Measurements from ENCODE around the gene UBE2Z. TPM values are rescaled to one million over a fixed set of nuclear protein-coding genes. Genes with fewer than 3 reads are reported as not detected.

Gene UBE2Z
- total and polyA plus RNA-seq, 2 donors (not counting 1 experiment from before 2014, with no cell fraction given): 56.2 to 121 TPM

- CTCF ChIA-PET: interaction anchor here (0.5 to 23.0 kb wide), 5 partner anchors 9 to 198 kb away, joined by 3 to 730 read pairs (median 6); partner anchors contain the start of gene TTLL6
- no peaks in the 10 kb centered on the region for H3K9me3 ChIP-seq (ENCODE audit: control extremely low read depth in 1 of 3, control insufficient read depth in 2 of 3, insufficient read depth in 1 of 3, low read length in 2 of 3)
- DNase-seq (no peak), ATAC-seq (ENCODE audit: low read depth) (no peak)
- no peak overlapping the region for H3K4me3 Mint-ChIP-seq
- H3K4me1 ChIP-seq (ENCODE audit: control insufficient read depth in 2 of 2, insufficient read depth in 2 of 2, low read length in 2 of 2): no peaks in the 10 kb centered on the region
- no peaks in the 10 kb centered on the region for H3K9me3 Mint-ChIP-seq (ENCODE audit: insufficient read depth)
- H3K79me2 ChIP-seq (ENCODE audit: control insufficient read depth, insufficient read depth, low read length): no peaks in the 10 kb centered on the region
- no peak overlapping the region for H3K4me3 ChIP-seq (ENCODE audit: control extremely low read depth in 1 of 5, extremely low read depth in 1 of 5, insufficient read depth in 1 of 5, low read depth in 2 of 5, low read length in 4 of 5)
- no peak overlapping the region for H3K4me2 ChIP-seq (replicated peaks; ENCODE audit: low read depth, low read length, poor library complexity, severe bottlenecking)
- POLR2A ChIA-PET: no interaction called here
- H3K4me1 Mint-ChIP-seq: no peaks in the 10 kb centered on the region
- H3K27ac ChIP-seq (ENCODE audit: low read length in 2 of 2): no peak overlapping the region
- WGBS (ENCODE audit: insufficient coverage): 96% methylated on average over 3 of the region's 6 CpGs
- no peak overlapping the region for H3K27ac Mint-ChIP-seq
- H4K20me1 ChIP-seq (ENCODE audit: control insufficient read depth, insufficient read depth, low read length, poor library complexity, severe bottlenecking): no peaks in the 10 kb centered on the region
- H3K27me3 Mint-ChIP-seq: no peaks in the 10 kb centered on the region
- no peak overlapping the region for H3K9ac ChIP-seq (ENCODE audit: low read length)
- no peaks in the 10 kb centered on the region for H3K27me3 ChIP-seq (replicated peaks in 1 of 4; ENCODE audit: control extremely low read depth in 1 of 4, control insufficient read depth in 3 of 4, insufficient read depth in 4 of 4, low read length in 3 of 4)
- intact Hi-C loops (cut with micrococcal nuclease): no loop called here
- H2AFZ ChIP-seq (ENCODE audit: insufficient read depth, low read depth, low read length, poor library complexity, severe bottlenecking): no peak overlapping the region
- TF ChIP-seq CTCF (IDR thresholded peaks at IDR 0.05) (no peak), EZH2 (IDR thresholded peaks at IDR 0.05; ENCODE audit: borderline replicate concordance, insufficient read depth, low read depth, low read length, poor library complexity, severe bottlenecking) (no peak)
- H3K36me3 ChIP-seq (replicated peaks in 1 of 2; ENCODE audit: control extremely low read depth in 1 of 2, control insufficient read depth in 1 of 2, extremely low read depth in 1 of 2, insufficient read depth in 2 of 2, low read length in 1 of 2): peaks cover 0 to 5% of the 10 kb centered on the region in 2 experiments
These were observed 38.3 kb upstream of the UBE2Z start for GRCh38 chr17:48869821-48870318.

DNA sequence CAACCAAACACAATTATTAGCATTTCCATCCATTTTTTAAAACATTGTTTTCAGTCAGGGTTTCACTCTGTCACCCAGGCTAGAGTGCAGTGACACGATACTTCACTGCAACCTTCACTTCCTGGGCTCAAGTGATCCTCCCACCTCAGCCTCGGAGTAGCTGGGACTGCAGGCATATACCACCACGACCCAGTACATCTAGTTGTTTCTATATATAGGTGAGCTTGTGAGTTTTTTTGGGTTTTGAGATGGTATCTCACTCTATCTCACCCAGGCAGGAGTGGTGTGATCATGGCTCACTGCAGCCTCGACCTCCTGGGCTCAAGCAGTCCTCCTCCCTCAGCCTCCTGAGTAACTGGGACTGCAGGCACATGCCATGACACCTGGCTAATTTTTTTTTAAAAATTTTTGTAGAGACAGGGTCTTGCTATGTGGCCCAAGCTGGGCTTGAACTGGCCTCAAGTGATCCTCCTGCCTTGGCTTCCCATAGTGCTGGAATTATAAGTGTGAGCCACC lies 37.1 kb upstream of the UBE2Z start:
- Mint-ChIP-seq H3K9me3 (ENCODE audit: insufficient read depth) (no peaks in the 10 kb centered on the region), H3K27me3 (no peaks in the 10 kb centered on the region), H3K4me3 (no peak overlapping the region), H3K4me1 (no peaks in the 10 kb centered on the region), H3K27ac (no peak overlapping the region)
- Histone ChIP-seq H3K27me3 (replicated peaks in 1 of 4; ENCODE audit: control extremely low read depth in 1 of 4, control insufficient read depth in 3 of 4, insufficient read depth in 4 of 4, low read length in 3 of 4) (no peaks in the 10 kb centered on the region), H3K27ac (ENCODE audit: low read length in 2 of 2) (no peak overlapping the region), H3K36me3 (replicated peaks in 1 of 2; ENCODE audit: control extremely low read depth in 1 of 2, control insufficient read depth in 1 of 2, extremely low read depth in 1 of 2, insufficient read depth in 2 of 2, low read length in 1 of 2) (peaks cover 0 to under 1% of the 10 kb centered on the region in 2 experiments), H3K9ac (ENCODE audit: low read length) (no peak overlapping the region), H2AFZ (ENCODE audit: insufficient read depth, low read depth, low read length, poor library complexity, severe bottlenecking) (no peak overlapping the region), H3K4me3 (ENCODE audit: control extremely low read depth in 1 of 5, extremely low read depth in 1 of 5, insufficient read depth in 1 of 5, low read depth in 2 of 5, low read length in 4 of 5) (no peak overlapping the region), H3K9me3 (ENCODE audit: control extremely low read depth in 1 of 3, control insufficient read depth in 2 of 3, insufficient read depth in 1 of 3, low read length in 2 of 3) (no peaks in the 10 kb centered on the region), H4K20me1 (ENCODE audit: control insufficient read depth, insufficient read depth, low read length, poor library complexity, severe bottlenecking) (no peaks in the 10 kb centered on the region), H3K79me2 (ENCODE audit: control insufficient read depth, insufficient read depth, low read length) (no peaks in the 10 kb centered on the region), H3K4me2 (replicated peaks; ENCODE audit: low read depth, low read length, poor library complexity, severe bottlenecking) (no peak overlapping the region), H3K4me1 (ENCODE audit: control insufficient read depth in 2 of 2, insufficient read depth in 2 of 2, low read length in 2 of 2) (no peaks in the 10 kb centered on the region)
- no peak for TF ChIP-seq CTCF (IDR thresholded peaks at IDR 0.05)
- no peak for TF ChIP-seq EZH2 (IDR thresholded peaks at IDR 0.05; ENCODE audit: borderline replicate concordance, insufficient read depth, low read depth, low read length, poor library complexity, severe bottlenecking)
- no CpG with 5 or more reads among the region's 4 CpGs for WGBS (ENCODE audit: insufficient coverage)
- ATAC-seq (ENCODE audit: low read depth) (no peak), DNase-seq (no peak)
- CTCF ChIA-PET: interaction anchor here (2.1 to 23.0 kb wide), 2 partner anchors 8 to 61 kb away, joined by 11 to 730 read pairs; partner anchors contain the start of gene TTLL6
- intact Hi-C loops (cut with micrococcal nuclease): no loop called here
- POLR2A ChIA-PET: no interaction called here

Measured in B cell (primary cell).